GM23338 (cell line): ENCODE results near the gene SLC17A8.

ENCODE experiments used
- CTCF ChIP-seq, 2 experiments: fragments of 200-600 bp in 1 of 2; sonication (generic) in 1 of 2; conservative IDR thresholded peaks; 2 replicates each; pipeline versions ENCODE4 v1.5.1 to v1.6.1; 2016 to 2017; ENCODE audit warnings: antibody characterized with exemption in 2 of 2, low read depth in 2 of 2, mild to moderate bottlenecking in 2 of 2, moderate library complexity in 1 of 2
- EZH2 ChIP-seq: fragments of 200-600 bp; sonication (generic); IDR thresholded peaks from one replicate; pipeline ENCODE4 v1.8.0; 2017; ENCODE audit warnings: antibody characterized with exemption, mild to moderate bottlenecking, low read depth; ENCODE audit not compliant: unreplicated experiment
- REST ChIP-seq: IDR thresholded peaks from one replicate; pipeline ENCODE4 v1.6.1; 2018; ENCODE audit warnings: antibody characterized with exemption; ENCODE audit not compliant: unreplicated experiment

GRCh38 chr12:100331871-100332270 is 25.0 kb upstream of the SLC17A8 start:
- TF ChIP-seq CTCF (conservative IDR thresholded peaks at IDR 0.05; ENCODE audit: low read depth in 2 of 2) (no peak), REST (no peak), EZH2 (no peak)
